Endothelial cell of umbilical vein (primary cell): ENCODE measurements around the gene PLXNA4. TPM values are rescaled to one million over a fixed set of nuclear protein-coding genes. Genes with fewer than 3 reads are reported as not detected.

Experiments used
- BruUV-seq: library from RNA; stranded (reverse); fragments of 400-500 nt; replicated peaks from 2 replicates; lab custom pipeline; 2021; lab: Mats Ljungman, UMichigan
- CTCF ChIA-PET: fragments of 300-600, 350-600 bp; sonication (Branson Sonifier 250); formaldehyde crosslinking; loops from one replicate; lab custom pipeline; 2021; ENCODE audit warnings: antibody characterized with exemption, inconsistent platforms; lab: Charles Lee
- POLR2A ChIA-PET: fragments of 300-600, 350-600 bp; sonication (Branson Sonifier 250); formaldehyde crosslinking; loops from one replicate; lab custom pipeline; 2021; ENCODE audit warnings: antibody characterized with exemption, inconsistent platforms; lab: Charles Lee
- DNase-seq: peaks from one replicate; pipeline ENCODE4 v3.0.0-alpha.2; 2011; ENCODE audit warnings: low read depth, low spot score
- FAIRE-seq: peaks from 2 replicates; lab custom pipeline; 2011; peaks lifted over from hg19 to GRCh38; lab: Jason Lieb, UNC
- H2AFZ ChIP-seq: 2 replicates; pipeline ENCODE4 v1.6.0; 2012; ENCODE audit warnings: low read depth, low read length, control low read depth, inconsistent platforms
- H3K27ac ChIP-seq: 2 replicates; pipeline ENCODE4 v1.5.1; 2011; ENCODE audit warnings: low read depth, mild to moderate bottlenecking, control low read depth, low read length, moderate library complexity; ENCODE audit not compliant: insufficient read depth
- H3K27me3 ChIP-seq, 2 experiments: 2 replicates each; pipeline versions ENCODE4 v1.6.0 to v1.6.1; 2011; ENCODE audit warnings: low read length in 2 of 2, mixed read lengths in 1 of 2; ENCODE audit not compliant: control insufficient read depth in 2 of 2, insufficient read depth in 2 of 2
- H3K36me3 ChIP-seq, 2 experiments: 2 replicates in 1 of 2; 3 replicates in 1 of 2; pipeline ENCODE4 v1.5.1; 2011; ENCODE audit warnings: low read length in 2 of 2, mild to moderate bottlenecking in 1 of 2, moderate library complexity in 1 of 2; ENCODE audit not compliant: control insufficient read depth in 2 of 2, insufficient read depth in 2 of 2; ENCODE audit errors: extremely low read depth in 1 of 2
- H3K4me1 ChIP-seq: 3 replicates; pipeline ENCODE4 v1.5.1; 2011; ENCODE audit warnings: mild to moderate bottlenecking, low read length; ENCODE audit not compliant: control insufficient read depth, insufficient read depth; ENCODE audit errors: extremely low read depth
- H3K4me2 ChIP-seq: 2 replicates; pipeline ENCODE4 v1.6.1; 2011; ENCODE audit warnings: low read length, control low read depth, mixed read lengths; ENCODE audit not compliant: insufficient read depth
- H3K4me3 ChIP-seq, 3 experiments: fragments of 200-600 bp in 1 of 3; sonication (generic), shearing (Covaris generic) in 1 of 3; replicated peaks in 1 of 3; 2 replicates each; pipeline ENCODE4 v1.5.1; 2011 to 2016; ENCODE audit warnings: control low read depth in 3 of 3, low read length in 3 of 3, mild to moderate bottlenecking in 2 of 3, inconsistent platforms in 1 of 3, low read depth in 1 of 3, moderate library complexity in 1 of 3; ENCODE audit not compliant: insufficient read depth in 1 of 3
- H3K79me2 ChIP-seq: 2 replicates; pipeline ENCODE4 v1.6.0; 2012; ENCODE audit warnings: low read length, inconsistent platforms; ENCODE audit not compliant: control insufficient read depth, insufficient read depth
- H3K9ac ChIP-seq: replicated peaks from 2 replicates; pipeline ENCODE3; 2011; ENCODE audit warnings: low read length, control low read depth; ENCODE audit not compliant: insufficient read depth; ENCODE audit errors: extremely low read depth
- H3K9me1 ChIP-seq: replicated peaks from 3 replicates; pipeline ENCODE4 v1.6.0; 2011; ENCODE audit warnings: mild to moderate bottlenecking, low read length; ENCODE audit not compliant: control insufficient read depth, insufficient read depth; ENCODE audit errors: extremely low read depth
- H3K9me3 ChIP-seq: replicated peaks from 2 replicates; pipeline ENCODE4 v1.5.1; 2012; ENCODE audit warnings: low read length, inconsistent platforms; ENCODE audit not compliant: control insufficient read depth, insufficient read depth
- H4K20me1 ChIP-seq: replicated peaks from 2 replicates; pipeline ENCODE3; 2011; ENCODE audit warnings: mild to moderate bottlenecking, low read length; ENCODE audit not compliant: control insufficient read depth, insufficient read depth; ENCODE audit errors: extremely low read depth
- CTCF ChIP-seq, 2 donors: IDR thresholded peaks; 1 replicate in 1 of 2; 2 replicates in 1 of 2; pipeline ENCODE4 v1.5.1; 2011; ENCODE audit warnings: low read length in 2 of 2, mild to moderate bottlenecking in 2 of 2, moderate library complexity in 2 of 2, control low read depth in 1 of 2, inconsistent platforms in 1 of 2, low read depth in 1 of 2; ENCODE audit not compliant: insufficient read depth in 1 of 2; ENCODE audit errors: extremely low read depth in 1 of 2
- FOS ChIP-seq: IDR thresholded peaks from 2 replicates; pipeline ENCODE4 v1.6.1; 2011; ENCODE audit warnings: mild to moderate bottlenecking, low read length, moderate library complexity, borderline replicate concordance; ENCODE audit not compliant: insufficient read depth
- MAX ChIP-seq: IDR thresholded peaks from 2 replicates; pipeline ENCODE4 v1.6.1; 2011; ENCODE audit not compliant: insufficient read depth, insufficient read length
- MYC ChIP-seq: IDR thresholded peaks from one replicate; pipeline ENCODE4 v1.6.1; 2011; ENCODE audit warnings: mild to moderate bottlenecking, low read depth, low read length
- POLR2A ChIP-seq: IDR thresholded peaks from 2 replicates; pipeline ENCODE4 v1.6.1; 2012; ENCODE audit warnings: low read depth, mild to moderate bottlenecking, control low read depth, low read length
- dilution Hi-C: fragments of 300-500 bp; cut with MboI; formaldehyde crosslinking; loops from one replicate; pipeline ENCODE4 v1.15.0; 2019; ENCODE audit warnings: low sequenced_read_pairs; ENCODE audit not compliant: extremely low pct_ligation_motif_present
- intact Hi-C: fragments of 100-400 bp; cut with micrococcal nuclease; formaldehyde crosslinking; loops from one replicate; pipeline ENCODE4 v1.10.0; 2022
- polyA plus RNA-seq, 4 experiments: library from polyadenylated mRNA; depleted of rRNA in 3 of 4; stranded (reverse) in 3 of 4; unstranded in 1 of 4; fragments of >200 nt; gene quantifications; 2 replicates each; pipeline versions ENCODE4 v1.2.1 to v1.2.3, GENCODE V29; 2011 to 2012; ENCODE audit warnings: missing spikeins in 1 of 4
- total RNA-seq: library from RNA; stranded (reverse); gene quantifications from 2 replicates; pipeline ENCODE4 v1.2.3, GENCODE V29; 2021

PLXNA4 gene
- total and polyA plus RNA-seq, 2 donors (not counting 3 experiments of a cell fraction or from before 2014, with no cell fraction given): 12.1 to 20.4 TPM

DNA sequence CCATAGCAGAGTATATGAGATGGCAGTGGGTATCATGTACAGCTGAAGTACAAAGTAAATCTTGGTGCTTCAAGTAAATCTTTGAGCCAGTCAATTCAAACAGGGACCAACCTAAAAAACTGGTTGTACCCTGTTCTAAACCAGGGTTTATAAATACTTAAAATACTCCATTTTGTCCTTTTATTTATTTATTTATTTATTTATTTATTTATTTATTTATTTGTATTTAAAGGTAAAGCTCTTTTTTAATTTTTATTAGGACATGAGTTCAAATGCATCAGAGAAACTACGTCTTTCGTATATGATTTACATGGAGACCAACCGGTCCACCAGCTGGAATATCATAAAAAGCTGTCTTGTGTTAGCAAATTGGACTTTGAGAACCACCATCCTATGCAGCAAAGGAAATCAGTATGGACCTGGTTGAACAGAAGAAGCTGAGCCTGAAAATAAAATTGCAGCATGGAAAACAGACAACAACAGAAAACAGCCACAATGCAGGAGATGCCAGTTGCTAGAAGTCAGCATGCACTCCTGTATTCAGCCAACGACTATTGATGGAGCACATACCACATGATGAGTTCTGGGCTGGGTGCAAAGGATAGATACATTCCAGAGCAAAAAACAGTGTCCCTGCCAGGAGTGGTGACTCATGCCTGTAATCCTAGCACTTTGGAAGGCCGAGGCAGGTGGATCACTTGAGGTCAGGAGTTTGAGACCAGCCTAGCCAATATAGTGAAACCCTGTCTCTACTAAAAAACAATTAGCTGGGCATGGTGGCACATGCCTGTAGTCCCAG, 60.0 kb downstream of the PLXNA4 start:
- Histone ChIP-seq H4K20me1 (no peaks in the 10 kb centered on the region), H3K27me3 (no peaks in the 10 kb centered on the region), H3K9ac (no peak overlapping the region), H3K4me3 (no peak overlapping the region), H3K36me3 (no peaks in the 10 kb centered on the region), H3K9me1 (no peaks in the 10 kb centered on the region), H3K4me1 (no peaks in the 10 kb centered on the region), H2AFZ (no peak overlapping the region), H3K27ac (no peak overlapping the region), H3K9me3 (no peaks in the 10 kb centered on the region), H3K4me2 (no peak overlapping the region), H3K79me2 (no peaks in the 10 kb centered on the region)
- POLR2A ChIA-PET: interaction anchor here (0.5 kb wide), 1 partner anchor 11 kb away, joined by 3 read pairs; no protein-coding TSS in a partner anchor
- BruUV-seq: no TSS peak
- intact Hi-C loops (no loop called here), dilution Hi-C loops (no loop called here)
- peak; percentile 17 for DNase-seq
- FAIRE-seq: no peak
- CTCF ChIA-PET: interaction anchor here (0.9 to 2.3 kb wide), 7 partner anchors 11 to 198 kb away, joined by 3 to 10 read pairs (median 4); no protein-coding TSS in a partner anchor
- no peak for TF ChIP-seq FOS
- TF ChIP-seq POLR2A: no peak
- TF ChIP-seq MAX: no peak
- no peak for TF ChIP-seq MYC
- no peak for TF ChIP-seq CTCF (IDR thresholded peaks at IDR 0.05; ENCODE audit: extremely low read depth in 1 of 2, insufficient read depth in 1 of 2, low read depth in 1 of 2, low read length in 2 of 2)
